Muscle of leg (tissue), 11 donors: ENCODE data around the gene COL4A1. TPM values are rescaled to one million over a fixed set of nuclear protein-coding genes. Genes with fewer than 3 reads are reported as not detected.

Experiments used
- DNase-seq: peaks from one replicate; pipeline ENCODE4 v3.0.0; 2013
- H3K27ac ChIP-seq: one replicate; pipeline ENCODE4 v1.5.1; 2013; ENCODE audit warnings: mild to moderate bottlenecking, low read length, control low read depth
- H3K27me3 ChIP-seq: one replicate; pipeline ENCODE4 v1.6.1; 2013; ENCODE audit warnings: low read length; ENCODE audit not compliant: control insufficient read depth, insufficient read depth
- H3K36me3 ChIP-seq: one replicate; pipeline ENCODE4 v1.6.1; 2013; ENCODE audit warnings: low read length; ENCODE audit not compliant: control insufficient read depth, insufficient read depth
- H3K4me1 ChIP-seq: one replicate; pipeline ENCODE4 v1.6.1; 2013; ENCODE audit warnings: low read length; ENCODE audit not compliant: control insufficient read depth, insufficient read depth
- H3K4me3 ChIP-seq: one replicate; pipeline ENCODE4 v1.5.1; 2013; ENCODE audit warnings: low read length, control low read depth
- H3K9me3 ChIP-seq: replicated peaks from 2 replicates; pipeline ENCODE4 v1.6.1; 2013; ENCODE audit warnings: low read depth, low read length; ENCODE audit not compliant: control insufficient read depth
- WGBS: methylation state at CpG from one replicate; pipeline ENCODE4 v1.1.5; 2013; ENCODE audit warnings: missing lambda C conversion rate; ENCODE audit not compliant: insufficient coverage; 5-methylcytosine and 5-hydroxymethylcytosine counted together
- polyA plus RNA-seq, 8 donors: library from polyadenylated mRNA; unstranded; fragments of 120-200 nt; gene quantifications; one replicate each; pipeline versions ENCODE4 v1.2.1 to v1.2.3, GENCODE V29; 2013; ENCODE audit warnings: inconsistent platforms in 1 of 8, low replicate concordance in 1 of 8; ENCODE audit not compliant: insufficient read length in 8 of 8, insufficient read depth in 1 of 8
- total RNA-seq: library from RNA; stranded (reverse); fragments of 120-200 nt; gene quantifications from one replicate; pipeline ENCODE4 v1.2.4, GENCODE V29; 2013

Gene COL4A1
- total and polyA plus RNA-seq, 9 donors: 583 to 861 (median 730) TPM

- WGBS: 92% methylated on average over 1 of the region's 1 CpG
- no peak overlapping the region for H3K27ac ChIP-seq
- DNase-seq: no peak
Observed at GRCh38 chr13:110099922-110100321, 207.0 kb downstream of the COL4A1 start.

More at GRCh38 chr13:110099922-110100321, 207.0 kb downstream of the COL4A1 start:
- peaks cover 12% of the 10 kb centered on the region for H3K9me3 ChIP-seq
- no peaks in the 10 kb centered on the region for H3K27me3 ChIP-seq
- H3K36me3 ChIP-seq: no peaks in the 10 kb centered on the region
- H3K4me3 ChIP-seq: no peak overlapping the region
- peaks cover under 1% of the 10 kb centered on the region for H3K4me1 ChIP-seq

Other genes with a start within 250 kb of the COL4A1 start
- gene COL4A2, start 127 bp upstream of the COL4A1 start, total RNA-seq: 468 TPM
- gene COL4A2, start 127 bp upstream of the COL4A1 start, polyA plus RNA-seq: 100 to 1,000 TPM; 429 to 712 (median 594) TPM